Astrocyte (in vitro differentiated cells and primary cell): ENCODE data around the gene GTF3C6. TPM values are rescaled to one million over a fixed set of nuclear protein-coding genes. Genes with fewer than 3 reads are reported as not detected.
A peak's percentile ranks its signal among the peaks of the same experiment; 100 is the strongest.

Experiments
- DNase-seq: peaks from one replicate; pipeline ENCODE4 v3.0.0-alpha.2; 2010; ENCODE audit warnings: low read depth
- FAIRE-seq: peaks from 2 replicates; lab custom pipeline; 2011; peaks lifted over from hg19 to GRCh38; lab: Jason Lieb, UNC
- H2AFZ ChIP-seq: 2 replicates; pipeline ENCODE4 v1.6.0; 2012; ENCODE audit warnings: low read depth, low read length, inconsistent platforms
- H3K27ac ChIP-seq: 2 replicates; pipeline ENCODE4 v1.5.1; 2011; ENCODE audit warnings: low read depth, low read length, inconsistent platforms
- H3K27me3 ChIP-seq: 2 replicates; pipeline ENCODE4 v1.6.0; 2011; ENCODE audit warnings: low read length, inconsistent platforms; ENCODE audit not compliant: insufficient read depth
- H3K36me3 ChIP-seq: 2 replicates; pipeline ENCODE4 v1.5.1; 2011; ENCODE audit warnings: low read length, inconsistent platforms; ENCODE audit not compliant: insufficient read depth
- H3K4me1 ChIP-seq: 2 replicates; pipeline ENCODE4 v1.5.1; 2011; ENCODE audit warnings: low read length, inconsistent platforms; ENCODE audit not compliant: insufficient read depth
- H3K4me2 ChIP-seq: 2 replicates; pipeline ENCODE4 v1.6.0; 2012; ENCODE audit warnings: low read length, inconsistent platforms
- H3K4me3 ChIP-seq: 2 replicates; pipeline ENCODE4 v1.5.1; 2011; ENCODE audit warnings: low read depth, mild to moderate bottlenecking, low read length, inconsistent platforms; ENCODE audit not compliant: insufficient read depth
- H3K79me2 ChIP-seq: 2 replicates; pipeline ENCODE4 v1.6.0; 2012; ENCODE audit warnings: mild to moderate bottlenecking, low read length, inconsistent platforms; ENCODE audit not compliant: insufficient read depth
- H3K9ac ChIP-seq: 2 replicates; pipeline ENCODE4 v1.6.0; 2012; ENCODE audit warnings: mild to moderate bottlenecking, low read length, inconsistent platforms
- H3K9me3 ChIP-seq: 2 replicates; pipeline ENCODE4 v1.5.1; 2012; ENCODE audit warnings: low read depth, mild to moderate bottlenecking, low read length, inconsistent platforms; ENCODE audit not compliant: insufficient read depth
- H4K20me1 ChIP-seq: 2 replicates; pipeline ENCODE4 v1.6.0; 2012; ENCODE audit warnings: low read length, inconsistent platforms; ENCODE audit not compliant: insufficient read depth
- H3K27ac Mint-ChIP-seq: one replicate; pipeline ENCODE4 v1.8.0; 2021; ENCODE audit warnings: mild to moderate bottlenecking, mixed read lengths; ENCODE audit not compliant: unreplicated experiment
- H3K27me3 Mint-ChIP-seq: one replicate; pipeline ENCODE4 v1.8.0; 2021; ENCODE audit warnings: low read depth, mixed read lengths; ENCODE audit not compliant: unreplicated experiment
- H3K36me3 Mint-ChIP-seq: one replicate; pipeline ENCODE4 v1.8.0; 2021; ENCODE audit warnings: low read depth, mixed read lengths; ENCODE audit not compliant: unreplicated experiment
- H3K4me1 Mint-ChIP-seq: one replicate; pipeline ENCODE4 v1.8.0; 2021; ENCODE audit warnings: low read depth, mixed read lengths; ENCODE audit not compliant: unreplicated experiment
- H3K4me3 Mint-ChIP-seq: one replicate; pipeline ENCODE4 v1.8.0; 2021; ENCODE audit warnings: mild to moderate bottlenecking, moderate library complexity, mixed read lengths; ENCODE audit not compliant: unreplicated experiment
- H3K9me3 Mint-ChIP-seq: one replicate; pipeline ENCODE4 v1.8.0; 2021; ENCODE audit warnings: mild to moderate bottlenecking, mixed read lengths; ENCODE audit not compliant: unreplicated experiment
- CTCF ChIP-seq: IDR thresholded peaks from 2 replicates; pipeline ENCODE4 v1.5.1; 2011; ENCODE audit warnings: low read depth, mild to moderate bottlenecking, inconsistent platforms, low read length, moderate library complexity; ENCODE audit not compliant: insufficient read depth
- EZH2 ChIP-seq: IDR thresholded peaks from 2 replicates; pipeline ENCODE4 v1.6.1; 2012; ENCODE audit warnings: mild to moderate bottlenecking, low read length, inconsistent platforms; ENCODE audit not compliant: insufficient read depth
- total RNA-seq: library from RNA; stranded (reverse); gene quantifications from 2 replicates; pipeline ENCODE4 v1.2.1, GENCODE V29; 2021

GTF3C6 gene
- total RNA-seq, 1 donor from 2014 or later = 116 TPM

DNA sequence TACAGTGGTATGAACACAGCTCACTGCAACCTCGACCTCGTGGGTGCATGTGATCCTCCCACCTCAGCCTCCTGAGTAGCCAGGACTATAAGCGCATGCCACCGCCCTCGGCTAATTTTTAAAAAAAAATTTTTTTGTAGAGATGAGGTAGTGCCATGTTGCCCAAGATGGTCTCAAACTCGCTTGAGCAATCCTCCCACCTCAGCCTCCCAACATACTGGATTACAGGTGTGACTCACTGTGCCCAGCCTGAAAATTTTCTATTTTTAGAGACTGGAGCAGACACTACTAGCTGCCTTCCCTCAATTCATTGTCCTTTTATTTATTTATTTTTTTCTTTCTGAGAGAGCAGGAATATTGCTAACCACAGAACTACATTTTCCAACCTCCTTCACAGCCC lies 20.3 kb upstream of the GTF3C6 start:
- no peak overlapping the region for H3K4me3 ChIP-seq
- H3K27ac ChIP-seq = no peak overlapping the region
- Mint-ChIP-seq H3K4me1 (no peaks in the 10 kb centered on the region), H3K27me3 (no peaks in the 10 kb centered on the region), H3K9me3 (no peaks in the 10 kb centered on the region), H3K36me3 (no peaks in the 10 kb centered on the region), H3K27ac (no peak overlapping the region), H3K4me3 (no peak overlapping the region)
- H3K4me1 ChIP-seq = no peaks in the 10 kb centered on the region
- no peak for TF ChIP-seq EZH2
- TF ChIP-seq CTCF = no peak
- no peak overlapping the region for H2AFZ ChIP-seq
- H3K9ac ChIP-seq = no peak overlapping the region
- H4K20me1 ChIP-seq = no peaks in the 10 kb centered on the region
- H3K79me2 ChIP-seq = no peaks in the 10 kb centered on the region
- no peaks in the 10 kb centered on the region for H3K9me3 ChIP-seq
- DNase-seq (peak; percentile 4), FAIRE-seq (no peak)
- no peaks in the 10 kb centered on the region for H3K36me3 ChIP-seq
- no peak overlapping the region for H3K4me2 ChIP-seq
- no peaks in the 10 kb centered on the region for H3K27me3 ChIP-seq

DNA sequence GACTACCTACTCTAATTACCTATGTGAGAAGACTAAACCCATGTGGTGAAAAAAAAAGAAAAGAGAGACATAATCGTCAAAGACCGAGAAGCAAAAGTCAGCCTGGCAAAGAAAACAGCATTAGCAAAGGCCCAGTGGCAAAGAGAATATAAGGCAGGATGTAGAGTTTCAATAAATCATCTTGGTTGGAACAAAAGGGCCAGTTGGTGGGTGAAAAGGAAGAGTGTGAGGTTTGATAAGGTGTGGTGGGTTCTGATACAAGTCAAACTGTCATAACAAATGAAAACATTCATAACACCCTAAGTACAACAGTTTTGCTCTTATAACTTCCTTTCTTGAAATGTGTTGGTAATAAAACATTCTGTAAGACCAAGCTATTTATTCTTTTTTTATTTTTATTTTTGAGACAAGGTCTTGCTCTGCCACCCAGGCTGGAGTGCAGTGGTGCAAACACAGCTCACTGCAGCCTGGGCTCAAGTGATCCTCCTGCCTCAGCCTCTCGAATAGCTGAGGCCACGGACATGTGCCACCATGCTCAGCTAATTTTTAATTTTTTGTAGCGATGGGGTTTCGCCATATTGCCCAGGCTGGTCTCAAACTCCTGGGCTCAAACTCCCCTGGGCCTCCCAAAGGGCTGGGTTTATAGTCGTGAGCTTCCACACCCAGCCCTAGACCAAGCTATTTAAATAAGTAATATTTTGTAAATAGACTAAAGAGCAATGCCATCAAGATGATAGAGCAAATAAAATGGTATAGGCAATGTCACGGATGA lies 18.9 kb upstream of the GTF3C6 start:
- H3K9me3 ChIP-seq = no peaks in the 10 kb centered on the region
- no peak overlapping the region for H3K27ac Mint-ChIP-seq
- no peaks in the 10 kb centered on the region for H3K36me3 Mint-ChIP-seq
- no peak for FAIRE-seq
- no peak overlapping the region for H3K4me3 ChIP-seq
- no peak overlapping the region for H2AFZ ChIP-seq
- H3K4me2 ChIP-seq = no peak overlapping the region
- no peaks in the 10 kb centered on the region for H3K27me3 Mint-ChIP-seq
- H3K79me2 ChIP-seq = no peaks in the 10 kb centered on the region
- H3K4me1 Mint-ChIP-seq = no peaks in the 10 kb centered on the region
- TF ChIP-seq CTCF (no peak), EZH2 (no peak)
- no peaks in the 10 kb centered on the region for H3K36me3 ChIP-seq
- no peaks in the 10 kb centered on the region for H3K27me3 ChIP-seq
- H3K9ac ChIP-seq = no peak overlapping the region
- no peak overlapping the region for H3K4me3 Mint-ChIP-seq
- H4K20me1 ChIP-seq = no peaks in the 10 kb centered on the region
- H3K4me1 ChIP-seq = no peaks in the 10 kb centered on the region
- no peaks in the 10 kb centered on the region for H3K9me3 Mint-ChIP-seq
- DNase-seq = no peak
- no peak overlapping the region for H3K27ac ChIP-seq

GRCh38 chr6:110944681-110945151 lies 13.8 kb upstream of the GTF3C6 start:
- H3K9me3 ChIP-seq = no peaks in the 10 kb centered on the region
- H3K4me1 Mint-ChIP-seq = no peaks in the 10 kb centered on the region
- no peaks in the 10 kb centered on the region for H4K20me1 ChIP-seq
- no peaks in the 10 kb centered on the region for H3K4me1 ChIP-seq
- no peaks in the 10 kb centered on the region for H3K36me3 Mint-ChIP-seq
- TF ChIP-seq EZH2 (no peak), CTCF (no peak)
- no peaks in the 10 kb centered on the region for H3K36me3 ChIP-seq
- no peaks in the 10 kb centered on the region for H3K27me3 ChIP-seq
- H3K27ac Mint-ChIP-seq = peak overlapping the region; percentile 91
- no peak overlapping the region for H3K4me3 Mint-ChIP-seq
- H2AFZ ChIP-seq = no peak overlapping the region
- DNase-seq (peak; percentile 90), FAIRE-seq (peak; percentile 65)
- peak overlapping the region; percentile 18 for H3K9ac ChIP-seq
- H3K4me2 ChIP-seq = peak overlapping the region; percentile 56
- no peaks in the 10 kb centered on the region for H3K79me2 ChIP-seq
- H3K27ac ChIP-seq = peak overlapping the region; percentile 72
- H3K9me3 Mint-ChIP-seq = no peaks in the 10 kb centered on the region
- no peaks in the 10 kb centered on the region for H3K27me3 Mint-ChIP-seq
- H3K4me3 ChIP-seq = no peak overlapping the region
